Measurements from ENCODE around the gene FIBCD1.
A peak's percentile ranks its signal among the peaks of the same experiment; 100 is the strongest.

The FIBCD1 gene

GRCh38 chr9:130867556-130867955, 71.5 kb downstream of the FIBCD1 start:
- in situ Hi-C loops (cut with MboI; ENCODE audit: low pct_unique_long_range_greater_than_20kb, low sequenced_read_pairs, unreplicated experiment): loop anchor here (10.0 kb wide), 1 partner anchor 93 kb away; no protein-coding TSS in a partner anchor
- TF ChIP-seq CTCF (IDR thresholded peaks at IDR 0.05; ENCODE audit: extremely low read depth, insufficient read depth, missing control alignments): no peak
- DNase-seq (ENCODE audit: low spot score): no peak

GRCh38 chr9:130866474-130866965, 72.5 kb downstream of the FIBCD1 start:
- peak; percentile 74 for TF ChIP-seq CTCF (IDR thresholded peaks at IDR 0.05; ENCODE audit: extremely low read depth, insufficient read depth, missing control alignments)
- in situ Hi-C loops (cut with MboI; ENCODE audit: low pct_unique_long_range_greater_than_20kb, low sequenced_read_pairs, unreplicated experiment): loop anchor here (10.0 kb wide), 1 partner anchor 92 kb away; no protein-coding TSS in a partner anchor

GRCh38 chr9:130865921-130866320, 73.1 kb downstream of the FIBCD1 start:
- in situ Hi-C loops (cut with MboI; ENCODE audit: low pct_unique_long_range_greater_than_20kb, low sequenced_read_pairs, unreplicated experiment): loop anchor here (10.0 kb wide), 1 partner anchor 91 kb away; no protein-coding TSS in a partner anchor
- DNase-seq (ENCODE audit: low spot score): no peak
- no peak for TF ChIP-seq CTCF (IDR thresholded peaks at IDR 0.05; ENCODE audit: extremely low read depth, insufficient read depth, missing control alignments)

More at GRCh38 chr9:130866474-130866965, 72.5 kb downstream of the FIBCD1 start:
- DNase-seq (ENCODE audit: low spot score): peak; percentile 45

GRCh38 chr9:130864541-130864940, 74.5 kb downstream of the FIBCD1 start:
- TF ChIP-seq CTCF (IDR thresholded peaks at IDR 0.05; ENCODE audit: extremely low read depth, insufficient read depth, missing control alignments): no peak
- in situ Hi-C loops (cut with MboI; ENCODE audit: low pct_unique_long_range_greater_than_20kb, low sequenced_read_pairs, unreplicated experiment): loop anchor here (10.0 kb wide), 1 partner anchor 90 kb away; no protein-coding TSS in a partner anchor
- DNase-seq (ENCODE audit: low spot score): no peak

GRCh38 chr9:130862747-130863146, 76.3 kb downstream of the FIBCD1 start:
- TF ChIP-seq CTCF (IDR thresholded peaks at IDR 0.05; ENCODE audit: extremely low read depth, insufficient read depth, missing control alignments): no peak
- in situ Hi-C loops (cut with MboI; ENCODE audit: low pct_unique_long_range_greater_than_20kb, low sequenced_read_pairs, unreplicated experiment): loop anchor here (10.0 kb wide), 1 partner anchor 88 kb away; no protein-coding TSS in a partner anchor
- no peak for DNase-seq (ENCODE audit: low spot score)

- no peak for DNase-seq (ENCODE audit: low spot score)
- TF ChIP-seq CTCF (IDR thresholded peaks at IDR 0.05; ENCODE audit: extremely low read depth, insufficient read depth, missing control alignments): no peak
- in situ Hi-C loops (cut with MboI; ENCODE audit: low pct_unique_long_range_greater_than_20kb, low sequenced_read_pairs, unreplicated experiment): loop anchor here (10.0 kb wide), 1 partner anchor 87 kb away; no protein-coding TSS in a partner anchor
Observed at GRCh38 chr9:130862217-130862616, 76.8 kb downstream of the FIBCD1 start.
